ENCODE measurements around the gene SBF1. TPM values are rescaled to one million over a fixed set of nuclear protein-coding genes. Genes with fewer than 3 reads are reported as not detected.

SBF1 gene
- total RNA-seq, 4 donors from 2014 or later: 59.9 to 241 (median 108) TPM

DNA sequence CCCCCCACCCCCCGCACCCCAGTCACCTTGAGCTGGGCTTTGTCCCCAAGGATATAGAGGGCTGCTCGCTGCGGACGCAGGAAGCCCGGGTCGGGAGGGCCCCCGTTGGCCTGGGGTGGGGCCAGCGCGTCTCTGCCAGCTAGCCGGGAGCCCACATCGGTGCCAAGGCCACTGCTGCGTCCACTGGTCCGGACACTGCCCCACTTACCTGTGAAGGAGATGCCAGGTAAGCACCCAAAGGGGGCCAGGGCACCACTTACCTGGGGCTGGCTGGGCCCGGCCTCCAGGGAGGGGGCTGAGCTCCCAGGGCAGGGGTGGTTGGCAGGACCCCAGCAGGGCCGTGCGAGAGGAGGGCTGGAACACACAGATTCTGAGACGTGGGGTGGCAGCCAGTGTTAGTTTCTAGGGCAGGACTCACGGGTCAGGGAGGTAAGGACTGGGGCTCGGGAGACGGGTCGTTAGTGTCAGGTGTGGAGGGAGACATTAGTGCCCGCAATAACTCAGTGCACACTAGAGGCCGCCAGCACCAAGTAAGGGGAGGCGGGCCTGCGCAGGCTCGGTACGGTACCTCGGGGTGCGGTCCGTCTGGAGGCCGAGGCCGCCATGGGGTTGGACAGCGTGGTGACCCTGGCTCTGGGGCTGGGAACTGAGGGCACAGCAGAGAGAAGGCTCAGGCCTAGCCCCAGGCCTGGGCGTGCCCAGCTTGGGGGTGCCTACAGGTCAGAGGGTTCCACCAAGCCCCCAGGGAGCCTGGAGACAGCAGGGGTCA lies 18.2 kb downstream of the SBF1 start:
- in situ Hi-C loops (cut with MboI; ENCODE audit: low pct_ligation_motif_present in 1 of 4, low pct_unique_long_range_greater_than_20kb in 1 of 4, low sequenced_read_pairs in 3 of 4) (no loop called here), intact Hi-C loops (cut with DNase I; ENCODE audit: low total_unique reads) (no loop called here)
- Histone ChIP-seq H3K27me3 (no peaks in the 10 kb centered on the region), H3K4me3 (no peak overlapping the region), H3K4me1 (peaks cover 0 to 6% (median 0%) of the 10 kb centered on the region in 4 donors), H3K27ac (no peak overlapping the region), H3K36me3 (peaks cover 0 to 54% (median 28%) of the 10 kb centered on the region in 4 donors), H3K9me3 (no peaks in the 10 kb centered on the region)
- WGBS, 2 donors (ENCODE audit: low coverage in 1 of 2): 60 to 84% methylated on average over 2 to 22 of the region's 34 CpGs
- no peak for DNase-seq
- TF ChIP-seq POLR2AphosphoS5 (IDR thresholded peaks at IDR 0.05) (no peak), EP300 (IDR thresholded peaks at IDR 0.05; ENCODE audit: low read depth) (no peak), POLR2A (IDR thresholded peaks at IDR 0.05) (no peak)
- TF ChIP-seq, protein P1, sequence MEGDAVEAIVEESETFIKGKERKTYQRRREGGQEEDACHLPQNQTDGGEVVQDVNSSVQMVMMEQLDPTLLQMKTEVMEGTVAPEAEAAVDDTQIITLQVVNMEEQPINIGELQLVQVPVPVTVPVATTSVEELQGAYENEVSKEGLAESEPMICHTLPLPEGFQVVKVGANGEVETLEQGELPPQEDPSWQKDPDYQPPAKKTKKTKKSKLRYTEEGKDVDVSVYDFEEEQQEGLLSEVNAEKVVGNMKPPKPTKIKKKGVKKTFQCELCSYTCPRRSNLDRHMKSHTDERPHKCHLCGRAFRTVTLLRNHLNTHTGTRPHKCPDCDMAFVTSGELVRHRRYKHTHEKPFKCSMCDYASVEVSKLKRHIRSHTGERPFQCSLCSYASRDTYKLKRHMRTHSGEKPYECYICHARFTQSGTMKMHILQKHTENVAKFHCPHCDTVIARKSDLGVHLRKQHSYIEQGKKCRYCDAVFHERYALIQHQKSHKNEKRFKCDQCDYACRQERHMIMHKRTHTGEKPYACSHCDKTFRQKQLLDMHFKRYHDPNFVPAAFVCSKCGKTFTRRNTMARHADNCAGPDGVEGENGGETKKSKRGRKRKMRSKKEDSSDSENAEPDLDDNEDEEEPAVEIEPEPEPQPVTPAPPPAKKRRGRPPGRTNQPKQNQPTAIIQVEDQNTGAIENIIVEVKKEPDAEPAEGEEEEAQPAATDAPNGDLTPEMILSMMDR (IDR thresholded peaks at IDR 0.05): peak in 1 of 5 experiments; percentile 11

GRCh38 chr22:50456026-50456425 lies 18.8 kb downstream of the SBF1 start:
- intact Hi-C loops (cut with DNase I; ENCODE audit: low total_unique reads): no loop called here
- TF ChIP-seq EP300 (IDR thresholded peaks at IDR 0.05; ENCODE audit: low read depth) (no peak), POLR2A (IDR thresholded peaks at IDR 0.05) (no peak), POLR2AphosphoS5 (IDR thresholded peaks at IDR 0.05) (no peak)
- TF ChIP-seq, protein P1 (IDR thresholded peaks at IDR 0.05): no peak
- no peak overlapping the region for H3K4me3 ChIP-seq
- in situ Hi-C loops (cut with MboI; ENCODE audit: low pct_ligation_motif_present in 1 of 4, low pct_unique_long_range_greater_than_20kb in 1 of 4, low sequenced_read_pairs in 3 of 4): no loop called here
- H3K27me3 ChIP-seq: no peaks in the 10 kb centered on the region
- H3K4me1 ChIP-seq: peaks cover 0 to 2% (median 0%) of the 10 kb centered on the region in 4 donors
- no peaks in the 10 kb centered on the region for H3K9me3 ChIP-seq
- H3K36me3 ChIP-seq: peaks cover 0 to 48% (median 25%) of the 10 kb centered on the region in 4 donors
- no peak for DNase-seq
- H3K27ac ChIP-seq: no peak overlapping the region
- WGBS, 2 donors (ENCODE audit: low coverage in 1 of 2): 80 to 93% methylated on average over 2 to 10 of the region's 11 CpGs

DNA sequence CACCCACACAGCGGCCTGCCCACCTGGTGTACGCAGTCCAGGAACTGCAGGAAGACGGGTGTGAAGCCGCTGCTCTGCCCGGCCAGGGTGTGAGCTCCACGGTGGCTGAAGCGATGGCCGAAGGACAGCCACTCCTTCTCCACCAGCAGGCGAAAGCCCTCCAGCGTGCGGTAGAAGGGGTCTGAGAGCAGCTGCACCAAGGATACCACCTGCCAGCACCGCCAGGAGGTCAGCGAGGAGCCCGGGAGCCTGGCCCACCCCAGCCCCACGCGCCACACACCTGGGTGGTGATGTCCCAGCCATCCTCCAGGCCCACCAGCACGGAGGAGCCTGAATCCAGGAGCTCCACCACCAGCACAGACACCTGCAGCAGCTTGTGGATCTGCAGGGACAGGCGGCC lies 19.6 kb downstream of the SBF1 start:
- Histone ChIP-seq H3K9me3 (no peaks in the 10 kb centered on the region), H3K4me3 (no peak overlapping the region), H3K4me1 (no peaks in the 10 kb centered on the region), H3K27ac (no peak overlapping the region), H3K27me3 (no peaks in the 10 kb centered on the region), H3K36me3 (peaks cover 0 to 41% (median 22%) of the 10 kb centered on the region in 4 donors)
- no peak for TF ChIP-seq POLR2A (IDR thresholded peaks at IDR 0.05)
- no peak for TF ChIP-seq POLR2AphosphoS5 (IDR thresholded peaks at IDR 0.05)
- 98% methylated on average over 12 of the region's 18 CpGs; no CpG with 5 or more reads in 1 of the 2 donors for WGBS, 2 donors (ENCODE audit: low coverage in 1 of 2)
- intact Hi-C loops (cut with DNase I; ENCODE audit: low total_unique reads) (no loop called here), in situ Hi-C loops (cut with MboI; ENCODE audit: low pct_ligation_motif_present in 1 of 4, low pct_unique_long_range_greater_than_20kb in 1 of 4, low sequenced_read_pairs in 3 of 4) (no loop called here)
- no peak for DNase-seq

GRCh38 chr22:50454556-50455075 lies 20.2 kb downstream of the SBF1 start:
- 92% methylated on average over 25 of the region's 27 CpGs; no CpG with 5 or more reads in 1 of the 2 donors for WGBS, 2 donors (ENCODE audit: low coverage in 1 of 2)
- intact Hi-C loops (cut with DNase I; ENCODE audit: low total_unique reads): no loop called here
- DNase-seq: no peak

DNA sequence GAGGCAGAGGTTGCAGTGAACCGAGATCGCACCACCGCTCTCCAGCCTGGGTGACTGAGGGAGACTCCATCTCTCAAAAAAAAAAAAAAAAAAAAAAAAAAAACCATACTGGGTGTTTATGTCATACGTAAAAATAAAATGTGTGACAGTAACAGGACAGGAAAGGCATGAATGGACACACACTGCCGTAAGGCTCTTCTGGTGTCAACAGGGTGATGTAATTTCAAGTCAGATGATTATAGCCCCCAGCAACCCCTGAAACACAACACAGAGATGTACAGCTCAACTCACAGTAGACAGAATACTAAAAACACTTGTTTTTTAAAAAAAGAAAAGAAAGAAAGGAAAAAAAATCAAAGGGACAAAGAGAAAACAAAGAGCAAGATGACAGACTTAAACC lies 22.2 kb downstream of the SBF1 start:
- 90% methylated on average over 5 of the region's 5 CpGs; no CpG with 5 or more reads in 1 of the 2 donors for WGBS, 2 donors (ENCODE audit: low coverage in 1 of 2)
- Histone ChIP-seq H3K27me3 (no peaks in the 10 kb centered on the region), H3K36me3 (peaks cover 0 to 34% (median 15%) of the 10 kb centered on the region in 4 donors), H3K9me3 (no peaks in the 10 kb centered on the region), H3K4me1 (no peaks in the 10 kb centered on the region), H3K4me3 (no peak overlapping the region), H3K27ac (no peak overlapping the region)
- DNase-seq: no peak
- intact Hi-C loops (cut with DNase I; ENCODE audit: low total_unique reads): no loop called here
- TF ChIP-seq, protein P1 (IDR thresholded peaks at IDR 0.05): no peak
- TF ChIP-seq POLR2A (IDR thresholded peaks at IDR 0.05): no peak
- in situ Hi-C loops (cut with MboI; ENCODE audit: low pct_ligation_motif_present in 1 of 4, low pct_unique_long_range_greater_than_20kb in 1 of 4, low sequenced_read_pairs in 3 of 4): no loop called here

More at GRCh38 chr22:50454556-50455075, 20.2 kb downstream of the SBF1 start:
- Histone ChIP-seq H3K27ac (no peak overlapping the region), H3K4me1 (no peaks in the 10 kb centered on the region), H3K9me3 (no peaks in the 10 kb centered on the region), H3K36me3 (peaks cover 0 to 36% (median 19%) of the 10 kb centered on the region in 4 donors), H3K27me3 (no peaks in the 10 kb centered on the region), H3K4me3 (no peak overlapping the region)
- TF ChIP-seq POLR2AphosphoS5 (IDR thresholded peaks at IDR 0.05) (no peak), POLR2A (IDR thresholded peaks at IDR 0.05) (no peak)
- in situ Hi-C loops (cut with MboI; ENCODE audit: low pct_ligation_motif_present in 1 of 4, low pct_unique_long_range_greater_than_20kb in 1 of 4, low sequenced_read_pairs in 3 of 4): no loop called here

Data from transverse colon (tissue), 4 donors.